NOMO-1 (cell line): ENCODE results near the gene GSC.
"Not testable (repeated sequence)": the region's sequence is repeated elsewhere in the genome, so short reads cannot be mapped to it uniquely, and the experiment has no call there.

Experiments used
- DNase-seq, 2 experiments: peaks; one replicate each; lab custom pipeline; 2025; ENCODE audit not compliant: unreplicated experiment in 2 of 2; lab: John Stamatoyannopoulos, UW

The GSC gene

DNA sequence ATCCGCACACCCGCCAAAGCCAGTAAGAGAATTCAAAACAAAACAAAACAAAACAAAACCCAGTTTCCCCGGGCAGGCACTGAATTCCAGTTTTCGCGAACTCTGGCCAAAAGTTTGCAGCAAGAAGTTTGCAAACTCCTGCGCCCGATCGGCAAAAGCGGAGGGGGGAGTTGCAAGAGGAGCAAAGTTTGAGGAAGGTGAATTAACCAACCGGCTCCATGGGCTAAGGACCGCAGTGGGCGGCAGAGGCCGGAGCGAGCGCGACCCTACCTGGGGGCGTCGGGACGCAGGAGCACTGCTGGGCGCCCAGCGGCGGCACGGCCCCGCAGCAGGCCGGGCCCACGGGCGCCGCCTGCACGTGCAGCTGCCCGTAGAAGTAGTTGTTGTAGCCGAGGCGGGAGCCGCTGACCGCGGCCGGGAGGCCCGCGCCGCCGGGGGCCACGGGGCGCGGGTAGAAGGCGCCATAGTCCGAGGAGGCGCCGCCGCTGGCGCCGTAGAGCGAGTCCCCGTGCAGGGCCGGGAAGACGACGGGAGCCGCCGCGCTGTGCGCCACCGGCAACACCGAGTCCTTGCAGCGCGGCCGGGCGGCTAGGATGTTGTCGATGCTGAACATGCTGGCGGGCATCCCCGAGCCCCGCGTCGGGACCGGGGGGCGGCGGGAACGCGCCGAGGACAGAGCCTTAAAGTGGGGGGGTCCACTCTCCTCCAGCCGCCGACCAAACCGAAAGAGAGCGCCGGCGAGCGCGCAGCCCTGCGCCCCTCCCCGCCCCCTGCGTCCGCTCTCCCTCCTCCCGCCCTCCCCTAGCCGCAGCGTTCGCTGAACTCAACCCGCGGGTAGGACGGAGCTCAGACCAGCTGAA is at the start of gene GSC:
GSC (minus strand) TSS at position 723 of the 860 bp plus-strand sequence; CDS start at position 625, 98 bp downstream.
- DNase-seq: no peak

- no peak for DNase-seq
Measured at GRCh38 chr14:94819531-94819930, 49.6 kb upstream of the GSC start.

DNA sequence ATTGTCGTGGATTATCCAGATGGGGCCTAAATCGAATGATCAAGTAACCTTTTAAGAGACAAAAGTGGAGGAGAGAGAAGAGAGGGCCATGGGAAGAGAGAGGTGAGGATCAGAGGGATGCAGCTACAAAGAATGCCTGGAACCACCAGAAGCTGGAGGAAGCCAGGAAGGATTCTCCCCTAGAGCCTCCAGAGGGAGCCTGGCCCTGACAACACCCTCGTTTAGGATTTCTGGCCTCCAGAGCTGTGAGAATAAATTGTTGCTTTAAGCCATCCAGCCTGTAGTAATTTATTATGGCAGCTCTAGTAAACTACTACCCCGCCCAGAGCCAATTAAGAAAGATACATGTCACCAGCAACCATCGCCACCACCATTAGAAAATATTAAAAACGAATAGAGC is 46.2 kb upstream of the GSC start:
- no peak for DNase-seq

GRCh38 chr14:94805680-94806288 is 35.9 kb upstream of the GSC start:
- no peak for DNase-seq

DNA sequence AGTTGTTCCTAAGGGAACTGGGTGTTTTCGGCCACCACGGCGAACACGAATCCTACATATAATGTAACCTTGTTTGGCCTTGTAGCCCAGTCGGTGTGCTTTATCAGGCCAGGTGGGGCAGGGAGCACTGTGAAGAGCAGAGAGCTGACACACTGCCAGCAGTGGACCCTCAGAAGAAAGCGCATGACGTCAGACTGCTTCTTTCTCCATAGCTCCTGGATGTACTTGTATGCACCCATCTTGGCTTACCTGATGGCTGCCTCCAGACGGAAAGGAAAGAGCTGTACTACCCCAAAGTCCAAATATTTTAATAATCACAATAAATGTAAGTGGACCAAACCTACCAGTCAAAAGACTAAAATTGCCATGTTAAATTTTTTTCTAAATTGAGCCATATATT is 31.3 kb upstream of the GSC start:
- DNase-seq: no peak

- DNase-seq: not testable (repeated sequence)
Measured at GRCh38 chr14:94800764-94801163, 30.9 kb upstream of the GSC start.

GRCh38 chr14:94797887-94798286 is 28.0 kb upstream of the GSC start:
- DNase-seq: no peak

DNA sequence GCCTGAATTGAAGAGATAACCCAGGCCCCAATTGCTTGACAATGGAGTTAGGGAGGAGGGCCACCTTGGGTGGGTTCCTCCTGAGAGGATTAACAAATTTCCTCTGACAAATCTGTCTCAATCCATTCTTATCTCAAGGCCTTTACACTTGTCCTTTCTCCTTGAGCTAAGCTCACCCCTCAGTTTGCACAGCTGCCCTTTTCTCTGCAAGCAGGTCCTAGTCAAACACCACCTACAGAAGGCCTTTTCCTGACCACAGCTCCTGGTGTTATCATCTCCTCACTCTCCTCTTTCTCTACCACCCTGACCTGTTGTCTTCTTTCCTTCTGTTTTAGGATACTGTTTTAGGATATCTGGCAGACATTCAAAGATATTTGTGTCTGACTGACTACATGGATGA is 26.4 kb upstream of the GSC start:
- no peak for DNase-seq

GRCh38 chr14:94795372-94795771 is 25.5 kb upstream of the GSC start:
- DNase-seq: no peak

- no peak for DNase-seq
Measured at GRCh38 chr14:94793901-94794300, 24.0 kb upstream of the GSC start.

GRCh38 chr14:94787655-94788054 is 17.7 kb upstream of the GSC start:
- DNase-seq: no peak

DNA sequence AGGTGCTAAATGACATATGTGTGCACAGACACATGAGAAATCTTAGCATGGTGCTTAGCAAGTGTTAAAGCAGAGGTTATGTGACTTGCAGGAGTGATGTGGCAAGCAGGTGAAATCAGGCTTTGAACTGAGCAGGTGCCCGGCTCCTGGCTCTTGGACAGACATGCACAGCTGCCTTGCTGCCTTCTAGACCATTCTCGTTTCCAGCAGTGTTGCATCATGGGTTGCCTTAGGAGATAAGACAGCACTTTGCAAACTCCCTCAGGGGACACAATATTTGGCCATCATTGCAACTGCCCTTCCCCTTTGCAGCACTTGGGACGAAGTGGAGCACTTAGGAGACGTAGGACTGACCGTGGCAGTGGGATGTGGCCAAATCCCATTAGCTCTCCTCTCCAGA is 17.2 kb upstream of the GSC start:
- no peak for DNase-seq

DNA sequence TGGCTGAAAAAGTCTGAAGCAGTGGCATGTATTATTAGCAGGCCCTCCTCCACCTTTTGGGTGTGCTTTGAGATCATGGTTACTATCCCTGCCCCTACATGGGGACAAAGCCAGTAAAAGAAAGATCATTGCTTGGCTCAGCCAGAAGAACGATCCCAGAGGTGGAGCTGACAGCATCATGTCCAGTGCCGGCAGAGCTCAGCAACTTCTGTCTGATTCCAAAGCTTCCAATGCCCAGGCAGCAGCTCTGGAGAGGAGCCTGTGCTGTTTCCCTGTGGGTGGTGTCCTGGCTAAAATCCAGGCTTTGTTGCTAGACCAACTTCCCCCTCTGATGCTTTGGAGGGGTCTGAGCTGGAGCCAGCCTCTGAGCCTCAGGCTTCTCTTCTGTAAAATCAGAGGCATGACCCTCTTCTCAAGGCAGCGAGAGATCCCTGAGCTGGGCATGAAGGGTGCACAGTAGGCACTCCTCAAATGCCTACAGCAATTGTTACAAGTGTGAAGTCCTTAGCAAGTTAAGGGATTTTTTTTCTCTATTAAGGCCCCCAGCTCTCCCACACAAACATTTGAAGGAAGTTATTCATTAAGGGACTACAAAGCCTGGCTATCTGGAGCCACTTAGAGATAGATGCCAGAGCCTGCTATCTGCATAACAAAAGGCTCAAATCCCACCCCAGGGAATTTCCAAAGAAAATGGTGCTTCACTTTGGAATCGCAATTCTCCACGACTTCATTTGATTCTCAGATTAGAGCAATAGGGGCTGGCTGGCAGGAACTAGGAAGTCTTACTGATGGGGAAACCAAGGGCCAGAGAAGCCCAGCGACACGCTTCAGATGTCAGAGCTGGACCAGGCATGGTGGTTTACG is 10.9 kb upstream of the GSC start:
- DNase-seq: no peak

- DNase-seq: no peak
Measured at GRCh38 chr14:94779713-94780112, 9.8 kb upstream of the GSC start.

GRCh38 chr14:94775871-94776210 is 5.9 kb upstream of the GSC start:
- DNase-seq: no peak

GRCh38 chr14:94775091-94775870 is 5.4 kb upstream of the GSC start:
- DNase-seq: no peak

GRCh38 chr14:94774344-94775090 is 4.6 kb upstream of the GSC start:
- no peak for DNase-seq

DNA sequence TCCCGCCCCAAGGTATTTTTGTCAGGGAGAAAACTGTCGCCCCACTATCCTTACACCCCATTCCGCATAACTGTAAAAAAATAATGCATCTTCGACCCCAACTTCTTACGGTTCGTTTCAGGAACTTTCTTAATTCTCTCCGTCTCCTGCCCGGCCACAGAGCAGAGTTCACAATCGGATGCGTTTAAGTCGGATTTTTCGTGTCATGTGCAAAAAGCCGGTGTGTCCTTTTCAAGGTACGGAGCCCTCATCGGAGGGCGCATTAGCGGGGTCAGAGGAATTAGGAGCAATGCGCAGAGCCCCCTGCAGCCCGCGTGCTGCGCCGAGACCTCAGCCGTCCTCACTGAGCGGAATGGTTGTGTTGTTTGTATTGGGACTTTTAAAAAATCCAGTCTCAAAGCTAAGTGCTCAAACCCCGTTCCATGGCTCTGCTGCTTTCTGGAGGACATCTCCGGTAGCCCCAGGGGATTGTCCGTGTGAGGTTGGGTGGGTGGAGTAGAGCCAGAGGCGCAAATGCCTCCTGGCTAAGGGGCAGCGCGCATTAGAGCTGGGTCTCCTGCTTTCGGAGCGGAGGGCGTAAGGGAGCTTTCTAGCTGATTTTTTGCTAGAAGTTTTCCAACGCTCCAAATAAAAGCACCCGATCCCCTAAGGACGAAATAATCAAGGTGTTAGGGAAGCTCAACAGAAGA is 3.9 kb upstream of the GSC start:
- no peak for DNase-seq

DNA sequence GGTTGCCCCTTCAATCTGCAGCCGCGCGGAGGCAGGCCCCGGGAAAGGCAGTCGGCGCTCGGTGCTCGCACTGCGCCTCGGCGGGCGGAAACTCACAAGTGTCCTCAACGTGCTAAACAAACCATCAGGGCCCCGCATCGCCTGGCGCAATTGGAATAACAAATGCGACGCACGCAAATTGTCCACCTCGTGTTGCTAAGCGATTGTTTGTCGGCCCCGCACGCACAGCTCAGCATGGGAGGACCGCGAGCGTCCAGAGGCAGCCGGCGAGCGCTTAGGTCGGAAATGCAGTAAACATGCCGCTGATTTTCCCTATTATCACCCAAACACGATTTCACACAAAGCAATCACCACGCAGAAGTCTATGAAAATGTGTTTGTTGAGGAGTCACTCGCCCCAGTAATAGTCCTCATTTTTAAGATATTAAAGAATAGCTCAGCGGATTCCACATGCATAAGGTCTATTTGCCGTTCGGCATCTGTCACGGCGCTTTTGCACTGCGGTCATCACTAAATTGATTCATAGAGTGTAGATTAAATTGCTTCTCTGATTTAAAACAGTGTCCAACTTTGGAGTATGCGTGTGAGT is 3.2 kb upstream of the GSC start:
- DNase-seq: no peak
